Transverse colon (tissue), 4 donors: ENCODE results near the gene RPS6KB1. TPM values are rescaled to one million over a fixed set of nuclear protein-coding genes. Genes with fewer than 3 reads are reported as not detected.

ENCODE experiments used
- DNase-seq: peaks from one replicate; pipeline ENCODE4 v3.0.0-alpha.2; 2019
- H3K27ac ChIP-seq, 4 donors: fragments of 200-600 bp; sonication (generic); 2 replicates each; pipeline ENCODE4 v1.5.1; 2016 to 2018; ENCODE audit warnings: inconsistent platforms in 4 of 4
- H3K27me3 ChIP-seq: fragments of 200-600 bp; sonication (generic); 2 replicates; pipeline ENCODE4 v1.5.1; 2017; ENCODE audit warnings: inconsistent platforms
- H3K36me3 ChIP-seq, 4 donors: fragments of 200-600 bp; sonication (generic); 2 replicates each; pipeline ENCODE4 v1.5.1; 2017 to 2019; ENCODE audit warnings: inconsistent platforms in 4 of 4
- H3K4me1 ChIP-seq, 4 donors: fragments of 200-600 bp; sonication (generic); 2 replicates each; pipeline ENCODE4 v1.5.1; 2017 to 2020; ENCODE audit warnings: inconsistent platforms in 4 of 4
- H3K4me3 ChIP-seq, 4 donors: fragments of 200-600 bp; sonication (generic); 1 replicate in 1 of 4; 2 replicates in 3 of 4; pipeline versions ENCODE4 v1.5.1 to v1.6.1; 2017 to 2019; ENCODE audit warnings: inconsistent platforms in 4 of 4
- H3K9me3 ChIP-seq, 2 donors: fragments of 200-600 bp; sonication (generic); 2 replicates each; pipeline ENCODE4 v1.5.1; 2017 to 2019; ENCODE audit warnings: inconsistent platforms in 2 of 2
- CTCF ChIP-seq, 5 experiments: fragments of 200-600 bp in 3 of 5; fragments of 450-650 bp in 2 of 5; sonication (generic) in 3 of 5; IDR thresholded peaks; 1 replicate in 2 of 5; 2 replicates in 3 of 5; pipeline ENCODE4 v1.5.1; 2016 to 2017; ENCODE audit warnings: antibody characterized with exemption in 5 of 5, inconsistent platforms in 3 of 5, mild to moderate bottlenecking in 2 of 5, moderate library complexity in 1 of 5
- EP300 ChIP-seq: sonication (generic); formaldehyde crosslinking; IDR thresholded peaks from one replicate; pipeline ENCODE4 v1.6.1; 2017; ENCODE audit warnings: antibody characterized with exemption, low read depth
- POLR2A ChIP-seq: fragments of 450-650 bp; IDR thresholded peaks from one replicate; pipeline ENCODE4 v1.6.1; 2016; ENCODE audit warnings: antibody characterized with exemption, mild to moderate bottlenecking, moderate library complexity
- POLR2AphosphoS5 ChIP-seq, 3 donors: sonication (generic); formaldehyde crosslinking; IDR thresholded peaks; one replicate each; pipeline ENCODE4 v1.6.1; 2016; ENCODE audit warnings: antibody characterized with exemption in 3 of 3
- WGBS, 2 donors: methylation state at CpG; one replicate each; pipeline ENCODE4 v1.1.5; 2018; ENCODE audit warnings: low coverage in 1 of 2; 5-methylcytosine and 5-hydroxymethylcytosine counted together
- in situ Hi-C, 4 donors: fragments of 200-750 bp; cut with MboI; loops; one replicate each; pipeline versions ENCODE4 v1.15.0 to v1.15.1; 2017; ENCODE audit warnings: low sequenced_read_pairs in 3 of 4, low pct_ligation_motif_present in 1 of 4, low pct_unique_long_range_greater_than_20kb in 1 of 4
- intact Hi-C: fragments of 100-400 bp; cut with DNase I; formaldehyde crosslinking; loops from one replicate; pipeline ENCODE4 v1.15.1; 2023; ENCODE audit warnings: low total_unique reads
- total RNA-seq, 4 donors: library from RNA; depleted of rRNA; stranded (reverse); fragments of >200 nt; gene quantifications; one replicate each; pipeline ENCODE4 v1.1.0, GENCODE V29; 2016

RPS6KB1 gene
- total RNA-seq, 4 donors from 2014 or later: 18.3 to 51.3 (median 28.1) TPM

DNA sequence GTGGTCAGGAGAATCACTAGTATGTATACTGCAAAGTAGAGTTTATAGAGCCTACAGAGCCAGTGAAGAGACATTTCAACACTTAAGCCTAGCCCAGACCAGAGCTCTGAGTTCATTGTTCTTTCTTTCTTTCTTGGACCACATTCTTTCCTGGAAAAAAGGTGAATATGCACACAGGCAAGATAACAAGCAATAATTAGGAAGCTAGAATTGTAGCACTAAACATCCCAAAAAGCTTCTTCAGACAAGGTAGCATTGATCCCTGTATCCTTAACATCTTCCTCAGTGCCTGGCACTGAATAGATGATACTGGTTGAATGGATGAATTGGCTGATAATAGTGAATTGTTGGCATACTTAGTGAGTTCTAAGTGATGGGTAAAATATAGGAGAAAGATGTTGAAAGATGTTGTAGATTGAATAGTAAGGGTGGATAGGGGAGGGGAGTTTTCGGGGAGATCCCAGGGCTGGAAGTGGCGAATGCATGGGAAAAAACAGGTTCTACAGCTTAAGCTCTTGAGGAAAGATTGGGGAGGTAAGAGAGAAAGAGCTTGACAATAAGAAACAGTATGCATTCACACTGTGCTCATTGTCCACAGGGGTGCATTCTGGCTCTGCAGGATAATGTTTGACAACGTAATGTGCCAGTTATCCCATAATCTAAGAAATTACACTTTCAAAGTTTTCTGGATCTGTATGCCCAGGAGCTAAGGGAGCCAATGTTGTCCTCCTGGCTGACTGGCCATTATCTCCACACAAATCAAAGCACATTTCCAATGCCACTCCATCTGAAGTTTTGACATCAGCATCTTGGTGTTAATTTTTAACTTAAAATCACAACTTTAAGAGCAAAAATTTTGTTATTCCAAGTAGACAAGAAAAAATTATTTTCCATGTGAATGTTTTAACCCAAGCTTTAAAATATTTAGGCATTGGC, 35.8 kb upstream of the RPS6KB1 start:
- WGBS, 2 donors: 69 to 83% methylated on average over 2 to 3 of the region's 3 CpGs
- Histone ChIP-seq H3K27me3 (no peaks in the 10 kb centered on the region), H3K36me3 (no peaks in the 10 kb centered on the region), H3K9me3 (no peaks in the 10 kb centered on the region), H3K4me3 (no peak overlapping the region), H3K27ac (peak overlapping the region in 2 of 4 donors; percentile 18 to 54), H3K4me1 (peaks cover 19 to 46% (median 26%) of the 10 kb centered on the region in 4 donors)
- intact Hi-C loops (no loop called here), in situ Hi-C loops (no loop called here)
- TF ChIP-seq EP300 (no peak), POLR2AphosphoS5 (IDR thresholded peaks at IDR 0.05) (no peak), POLR2A (no peak), CTCF (IDR thresholded peaks at IDR 0.05) (no peak)
- DNase-seq: no peak

DNA sequence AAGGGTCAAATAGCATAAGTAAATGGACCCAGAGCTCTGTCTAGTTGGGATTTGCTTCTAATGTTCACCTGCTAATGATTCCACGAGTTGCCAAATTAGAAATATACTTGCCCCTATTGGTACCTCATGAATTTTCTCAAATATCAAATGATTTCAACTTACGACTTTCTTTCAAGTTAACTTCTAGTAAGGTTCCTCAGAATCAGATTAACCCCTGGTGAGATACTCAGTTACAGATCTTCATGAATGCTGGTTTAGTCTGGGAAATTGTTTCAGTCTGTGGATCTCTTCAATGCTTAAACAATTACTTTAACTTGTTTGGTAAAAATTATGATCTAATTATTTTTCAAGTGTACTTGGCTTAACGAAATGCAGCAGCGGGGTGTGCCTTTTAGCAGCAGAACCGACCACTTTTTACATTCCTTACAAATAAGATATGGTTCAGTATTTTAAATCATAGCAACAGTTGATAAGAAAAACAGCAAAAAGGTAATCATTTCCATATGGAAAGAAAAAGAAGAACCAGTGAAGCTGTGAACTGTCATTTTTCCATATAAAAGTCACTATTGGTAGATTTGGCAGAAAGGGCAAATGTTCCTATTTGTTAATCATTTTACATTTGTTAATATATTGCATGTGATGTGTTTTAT, 34.6 kb upstream of the RPS6KB1 start:
- Histone ChIP-seq H3K9me3 (no peaks in the 10 kb centered on the region), H3K27me3 (no peaks in the 10 kb centered on the region), H3K4me3 (no peak overlapping the region), H3K36me3 (peaks cover 0 to 6% (median 0%) of the 10 kb centered on the region in 4 donors), H3K4me1 (peaks cover 8 to 34% (median 15%) of the 10 kb centered on the region in 4 donors), H3K27ac (peak overlapping the region in 1 of 4 donors; percentile 11)
- in situ Hi-C loops (no loop called here), intact Hi-C loops (no loop called here)
- DNase-seq: no peak
- 77 to 79% methylated on average over 5 of the region's 5 CpGs for WGBS, 2 donors
- TF ChIP-seq EP300 (no peak), POLR2A (no peak), POLR2AphosphoS5 (IDR thresholded peaks at IDR 0.05) (no peak), CTCF (IDR thresholded peaks at IDR 0.05) (no peak)

- TF ChIP-seq POLR2AphosphoS5 (IDR thresholded peaks at IDR 0.05) (no peak), EP300 (no peak), CTCF (IDR thresholded peaks at IDR 0.05) (no peak), POLR2A (no peak)
- Histone ChIP-seq H3K4me3 (no peak overlapping the region), H3K36me3 (peaks cover 0 to 12% (median 0%) of the 10 kb centered on the region in 4 donors), H3K9me3 (no peaks in the 10 kb centered on the region), H3K27ac (peak overlapping the region in 1 of 4 donors; percentile 11), H3K4me1 (peaks cover 1 to 28% (median 8%) of the 10 kb centered on the region in 4 donors), H3K27me3 (no peaks in the 10 kb centered on the region)
- in situ Hi-C loops (no loop called here), intact Hi-C loops (no loop called here)
- DNase-seq: no peak
- 60 to 100% methylated on average over 2 to 3 of the region's 3 CpGs for WGBS, 2 donors
Measured at GRCh38 chr17:59858932-59859331, 34.0 kb upstream of the RPS6KB1 start.

GRCh38 chr17:59859444-59860025, 33.4 kb upstream of the RPS6KB1 start:
- Histone ChIP-seq H3K4me3 (no peak overlapping the region), H3K9me3 (no peaks in the 10 kb centered on the region), H3K27me3 (no peaks in the 10 kb centered on the region), H3K4me1 (peaks cover 0 to 22% (median 8%) of the 10 kb centered on the region in 4 donors), H3K36me3 (peaks cover 0 to 13% (median 0%) of the 10 kb centered on the region in 4 donors), H3K27ac (no peak overlapping the region)
- no peak for DNase-seq
- TF ChIP-seq EP300: no peak
- peak; percentile 55 to 88 (median 63) for TF ChIP-seq CTCF (IDR thresholded peaks at IDR 0.05)
- in situ Hi-C loops: no loop called here
- 68 to 75% methylated on average over 2 of the region's 2 CpGs for WGBS, 2 donors
- intact Hi-C loops: no loop called here
